GM12878 (cell line): Measurements from ENCODE around the gene USP15. TPM values are rescaled to one million over a fixed set of nuclear protein-coding genes. Genes with fewer than 3 reads are reported as not detected.

ENCODE experiments used
- ATF7 ChIP-seq: fragments of 450-650 bp; IDR thresholded peaks from 2 replicates; pipeline ENCODE4 v1.6.1; 2016; ENCODE audit warnings: low read depth, mild to moderate bottlenecking
- BACH1 ChIP-seq: fragments of 450-650 bp; IDR thresholded peaks from 2 replicates; pipeline ENCODE4 v1.6.1; 2017; ENCODE audit warnings: mild to moderate bottlenecking, borderline replicate concordance
- ETV6 ChIP-seq, 2 experiments: fragments of 450-650 bp in 1 of 2; IDR thresholded peaks in 1 of 2; conservative IDR thresholded peaks in 1 of 2; 2 replicates each; pipeline ENCODE4 v1.6.1; 2014; ENCODE audit warnings: antibody characterized with exemption in 1 of 2, borderline replicate concordance in 1 of 2, low read depth in 1 of 2, mild to moderate bottlenecking in 1 of 2, moderate library complexity in 1 of 2
- GATAD2B ChIP-seq: fragments of 450-650 bp; conservative IDR thresholded peaks from 2 replicates; pipeline ENCODE4 v1.6.1; 2017; ENCODE audit warnings: low read depth, mild to moderate bottlenecking, moderate library complexity
- KDM1A ChIP-seq: fragments of 200-600 bp; sonication (generic); IDR thresholded peaks from 2 replicates; pipeline ENCODE4 v1.6.1; 2016; ENCODE audit warnings: borderline replicate concordance
- MLLT1 ChIP-seq: fragments of 450-650 bp; IDR thresholded peaks from 2 replicates; pipeline ENCODE4 v1.6.1; 2016; ENCODE audit warnings: mild to moderate bottlenecking
- MTA2 ChIP-seq: fragments of 450-650 bp; IDR thresholded peaks from 2 replicates; pipeline ENCODE4 v1.6.1; 2016; ENCODE audit warnings: low read depth, mild to moderate bottlenecking, moderate library complexity
- MTA3 ChIP-seq: IDR thresholded peaks from 2 replicates; pipeline ENCODE4 v1.6.1; 2012; ENCODE audit warnings: low read length, inconsistent platforms, borderline replicate concordance
- MYB ChIP-seq: fragments of 150-350 bp; IDR thresholded peaks from 2 replicates; pipeline ENCODE4 v1.6.1; 2014; ENCODE audit warnings: mild to moderate bottlenecking, low read depth, low read length, borderline replicate concordance
- NFYB ChIP-seq: IDR thresholded peaks from 2 replicates; pipeline ENCODE4 v1.6.1; 2011; ENCODE audit warnings: low read depth, mild to moderate bottlenecking, low read length, improper control_type of control experiment, moderate library complexity; ENCODE audit not compliant: insufficient read depth
- NKRF ChIP-seq: fragments of 450-650 bp; conservative IDR thresholded peaks from 2 replicates; pipeline ENCODE4 v1.6.1; 2017; ENCODE audit warnings: mild to moderate bottlenecking, moderate library complexity
- PML ChIP-seq: IDR thresholded peaks from 2 replicates; pipeline ENCODE4 v1.6.1; 2012; ENCODE audit warnings: low read length, inconsistent platforms
- POU2F2 ChIP-seq: IDR thresholded peaks from 3 replicates; pipeline ENCODE4 v1.6.1; 2011; ENCODE audit warnings: low read depth, mild to moderate bottlenecking, low read length, borderline replicate concordance
- RUNX3 ChIP-seq: IDR thresholded peaks from 2 replicates; pipeline ENCODE4 v1.6.1; 2012; ENCODE audit warnings: low read length, inconsistent platforms
- SPI1 ChIP-seq: IDR thresholded peaks from 2 replicates; pipeline ENCODE4 v1.6.1; 2011; ENCODE audit warnings: low read depth, mild to moderate bottlenecking, low read length, moderate library complexity, borderline replicate concordance; ENCODE audit not compliant: insufficient read depth
- STAT1 ChIP-seq: fragments of 450-650 bp; conservative IDR thresholded peaks from 2 replicates; pipeline ENCODE4 v1.6.1; 2014; ENCODE audit warnings: antibody characterized with exemption, mild to moderate bottlenecking
- STAT3 ChIP-seq: IDR thresholded peaks from 2 replicates; pipeline ENCODE4 v1.6.1; 2011; ENCODE audit warnings: low read depth, low read length, improper control_type of control experiment
- TAF1 ChIP-seq: IDR thresholded peaks from 2 replicates; pipeline ENCODE4 v1.6.1; 2011; ENCODE audit warnings: mild to moderate bottlenecking, low read depth, low read length, borderline replicate concordance
- TBL1XR1 ChIP-seq: IDR thresholded peaks from 2 replicates; pipeline ENCODE4 v1.6.1; 2012; ENCODE audit warnings: low read depth, low read length, improper control_type of control experiment
- TCF3 ChIP-seq: IDR thresholded peaks from 2 replicates; pipeline ENCODE4 v1.6.1; 2012; ENCODE audit warnings: low read depth, mild to moderate bottlenecking, low read length, borderline replicate concordance; ENCODE audit not compliant: insufficient read depth
- TCF7 ChIP-seq: IDR thresholded peaks from 2 replicates; pipeline ENCODE4 v1.6.1; 2014; ENCODE audit warnings: antibody characterized with exemption, borderline replicate concordance
- YY1 ChIP-seq: IDR thresholded peaks from 2 replicates; pipeline ENCODE4 v1.6.1; 2011; ENCODE audit warnings: low read depth, mild to moderate bottlenecking, low read length
- ZBED1 ChIP-seq: IDR thresholded peaks from 2 replicates; pipeline ENCODE4 v1.6.1; 2016; ENCODE audit warnings: borderline replicate concordance
- polyA plus RNA-seq, 11 experiments: library from polyadenylated mRNA; depleted of rRNA in 4 of 11; unstranded in 6 of 11; stranded (reverse) in 5 of 11; fragments of >200 nt; fragmentation: Nextera tagmentation in 4 of 11; fragmentation: Illumina TruSeq in 1 of 11; extraction: Ambion mirVana in 4 of 11; extraction: Trizol in 1 of 11; gene quantifications; 1 replicate in 1 of 11; 2 replicates in 10 of 11; pipeline versions ENCODE4 v1.2.1 to v1.2.3, GENCODE V29; 2011 to 2016; ENCODE audit warnings: inconsistent platforms in 2 of 11, missing spikeins in 2 of 11, low read depth in 1 of 11
- total RNA-seq, 4 experiments: library from RNA; depleted of rRNA in 3 of 4; stranded (reverse); fragments of >200 nt in 3 of 4; fragmentation: Illumina TruSeq in 1 of 4; extraction: Trizol in 1 of 4; gene quantifications; 2 replicates each; pipeline versions ENCODE4 v1.2.1 to v1.2.3, GENCODE V29; 2013 to 2021

USP15 gene
- total and polyA plus RNA-seq, 10 of the 15 experiments (the other 5 are each of a cell fraction or from before 2014, with no cell fraction given): 57.6 to 101 (median 90.2) TPM

- TF ChIP-seq TBL1XR1 (no peak), GATAD2B (no peak), TCF3 (peak; percentile 75; the same call in 1 of the 2 replicates), ATF7 (no peak), TAF1 (peak; percentile 46; the same call in 1 of the 2 replicates), STAT3 (no peak), RUNX3 (peak; percentile 92), MLLT1 (peak; percentile 24; the same call in 1 of the 2 replicates), ETV6 (conservative IDR thresholded peaks at IDR 0.05 in 1 of 2, IDR thresholded peaks at IDR 0.05 in 1 of 2; ENCODE audit: borderline replicate concordance in 1 of 2, low read depth in 1 of 2) (peak in 1 of 2 experiments; percentile 87; a peak in 2 of 4 replicates), POU2F2 (0 out of 3 replicates have a peak, but pooled peaks have one; percentile 40), BACH1 (no peak), NFYB (no peak), ZBED1 (0 out of 2 replicates have a peak, but pooled peaks have one; percentile 0), NKRF (peak; percentile 59), KDM1A (no peak), STAT1 (no peak), MTA2 (0 out of 2 replicates have a peak, but pooled peaks have one; percentile 11), MYB (no peak), YY1 (no peak), SPI1 (peak; percentile 50; the same call in 1 of the 2 replicates), PML (no peak), TCF7 (0 out of 2 replicates have a peak, but pooled peaks have one; percentile 20), MTA3 (no peak)
Measured at GRCh38 chr12:62260733-62261683, 804 bp downstream of the USP15 start (continued).
